CD14-positive monocyte (primary cell): ENCODE results near the gene MAGEF1. TPM values are rescaled to one million over a fixed set of nuclear protein-coding genes. Genes with fewer than 3 reads are reported as not detected.

Source experiments
- DNase-seq, 3 donors: peaks; one replicate each; pipeline ENCODE4 v3.0.0-alpha.2; 2011 to 2022
- H2AFZ ChIP-seq: 2 replicates; pipeline ENCODE4 v1.6.0; 2012; ENCODE audit warnings: mild to moderate bottlenecking, low read depth, low read length, inconsistent platforms; ENCODE audit not compliant: insufficient read depth, poor library complexity, severe bottlenecking
- H3K27ac ChIP-seq, 2 donors: 1 replicate in 1 of 2; 2 replicates in 1 of 2; pipeline ENCODE4 v1.5.1; 2012 to 2013; ENCODE audit warnings: low read length in 2 of 2, control low read depth in 1 of 2, inconsistent platforms in 1 of 2, low read depth in 1 of 2, mild to moderate bottlenecking in 1 of 2
- H3K27me3 ChIP-seq, 2 donors: one replicate each; pipeline versions ENCODE4 v1.6.0 to v1.6.1; 2011 to 2013; ENCODE audit warnings: low read length in 2 of 2; ENCODE audit not compliant: control insufficient read depth in 2 of 2, insufficient read depth in 2 of 2
- H3K36me3 ChIP-seq, 2 donors: replicated peaks in 1 of 2; 1 replicate in 1 of 2; 2 replicates in 1 of 2; pipeline versions ENCODE4 v1.5.1 to v1.6.1; 2012 to 2013; ENCODE audit warnings: low read length in 2 of 2, control low read depth in 1 of 2, inconsistent platforms in 1 of 2, mild to moderate bottlenecking in 1 of 2; ENCODE audit not compliant: insufficient read depth in 2 of 2, control insufficient read depth in 1 of 2
- H3K4me1 ChIP-seq, 2 donors: 1 replicate in 1 of 2; 2 replicates in 1 of 2; pipeline versions ENCODE4 v1.5.1 to v1.6.1; 2012 to 2013; ENCODE audit warnings: low read length in 2 of 2, control low read depth in 1 of 2, inconsistent platforms in 1 of 2, mild to moderate bottlenecking in 1 of 2, moderate library complexity in 1 of 2; ENCODE audit not compliant: insufficient read depth in 2 of 2, control insufficient read depth in 1 of 2
- H3K4me2 ChIP-seq: replicated peaks from 2 replicates; pipeline ENCODE3; 2012; ENCODE audit warnings: low read length, moderate library complexity, mild to moderate bottlenecking; ENCODE audit not compliant: poor library complexity, severe bottlenecking; ENCODE audit errors: extremely low read depth
- H3K4me3 ChIP-seq, 3 experiments: fragments of 200-600 bp in 1 of 3; sonication (generic) in 1 of 3; replicated peaks in 1 of 3; 1 replicate in 2 of 3; 2 replicates in 1 of 3; pipeline ENCODE4 v1.5.1; 2011 to 2013; ENCODE audit warnings: low read length in 3 of 3, mild to moderate bottlenecking in 3 of 3, control low read depth in 2 of 3, low read depth in 2 of 3, inconsistent platforms in 1 of 3, moderate library complexity in 1 of 3
- H3K79me2 ChIP-seq: 2 replicates; pipeline ENCODE4 v1.6.0; 2012; ENCODE audit warnings: mild to moderate bottlenecking, control low read depth, inconsistent platforms, low read length, moderate library complexity; ENCODE audit not compliant: insufficient read depth
- H3K9ac ChIP-seq: 2 replicates; pipeline ENCODE4 v1.6.0; 2017; ENCODE audit warnings: low read length, mild to moderate bottlenecking; ENCODE audit not compliant: insufficient read depth, poor library complexity, severe bottlenecking
- H3K9me3 ChIP-seq, 2 donors: replicated peaks in 1 of 2; 1 replicate in 1 of 2; 2 replicates in 1 of 2; pipeline versions ENCODE4 v1.5.1 to v1.6.1; 2012 to 2013; ENCODE audit warnings: low read length in 2 of 2, control low read depth in 1 of 2; ENCODE audit not compliant: control insufficient read depth in 1 of 2, insufficient read depth in 1 of 2
- H4K20me1 ChIP-seq: 2 replicates; pipeline ENCODE4 v1.6.0; 2012; ENCODE audit warnings: mild to moderate bottlenecking, low read length, control low read depth, moderate library complexity; ENCODE audit not compliant: insufficient read depth
- H3K27ac Mint-ChIP-seq, 7 donors: one replicate each; pipeline ENCODE4 v1.8.0; 2020; ENCODE audit warnings: mild to moderate bottlenecking in 7 of 7, mixed read lengths in 7 of 7, moderate library complexity in 6 of 7, inconsistent platforms in 2 of 7
- H3K27me3 Mint-ChIP-seq, 3 donors: one replicate each; pipeline ENCODE4 v1.8.0; 2021 to 2022; ENCODE audit warnings: low read depth in 3 of 3, mild to moderate bottlenecking in 3 of 3, mixed read lengths in 3 of 3, moderate library complexity in 3 of 3, inconsistent platforms in 1 of 3
- H3K36me3 Mint-ChIP-seq, 2 donors: one replicate each; pipeline ENCODE4 v1.8.0; 2020; ENCODE audit warnings: mixed read lengths in 2 of 2, inconsistent platforms in 1 of 2, mild to moderate bottlenecking in 1 of 2
- H3K4me1 Mint-ChIP-seq: one replicate; pipeline ENCODE4 v1.8.0; 2020; ENCODE audit warnings: mild to moderate bottlenecking, mixed read lengths
- H3K4me3 Mint-ChIP-seq, 2 donors: one replicate each; pipeline ENCODE4 v1.8.0; 2020; ENCODE audit warnings: mild to moderate bottlenecking in 2 of 2, mixed read lengths in 2 of 2, moderate library complexity in 1 of 2
- H3K9me3 Mint-ChIP-seq, 7 donors: one replicate each; pipeline ENCODE4 v1.8.0; 2020 to 2022; ENCODE audit warnings: mixed read lengths in 7 of 7, mild to moderate bottlenecking in 6 of 7, moderate library complexity in 6 of 7, inconsistent platforms in 2 of 7
- CTCF ChIP-seq: fragments of 200-600 bp; IDR thresholded peaks from one replicate; pipeline ENCODE4 v1.8.0; 2022; ENCODE audit warnings: antibody characterized with exemption, mild to moderate bottlenecking
- WGBS: methylation state at CpG from one replicate; pipeline ENCODE4 v1.1.5; 2013; ENCODE audit warnings: missing lambda C conversion rate; ENCODE audit not compliant: insufficient coverage; 5-methylcytosine and 5-hydroxymethylcytosine counted together
- intact Hi-C, 2 donors: fragments of 100-400 bp; cut with micrococcal nuclease; formaldehyde crosslinking; loops; one replicate each; pipeline versions ENCODE4 v1.15.0 to v1.15.1; 2023
- polyA plus RNA-seq, 3 donors: library from polyadenylated mRNA; depleted of rRNA in 1 of 3; unstranded in 2 of 3; stranded (reverse) in 1 of 3; fragments of 300-500 nt in 2 of 3; fragments of >200 nt in 1 of 3; fragmentation: Illumina TruSeq in 2 of 3; gene quantifications; 1 replicate in 2 of 3; 2 replicates in 1 of 3; pipeline ENCODE4 v1.2.3, GENCODE V29; 2012 to 2021

Gene MAGEF1
- polyA plus RNA-seq, 3 donors: 1.7 to 14.8 (median 12.2) TPM

- intact Hi-C loops: no loop called here
- no peaks in the 10 kb centered on the region for H3K9me3 ChIP-seq
- peaks cover 19% of the 10 kb centered on the region for H3K4me1 Mint-ChIP-seq
- no peaks in the 10 kb centered on the region for H3K9me3 Mint-ChIP-seq
- no peak overlapping the region for H3K4me3 ChIP-seq
- no peak overlapping the region for H2AFZ ChIP-seq
- no peak overlapping the region for H3K4me2 ChIP-seq
- no peaks in the 10 kb centered on the region for H3K36me3 ChIP-seq
- no peaks in the 10 kb centered on the region for H3K27me3 ChIP-seq
- H3K79me2 ChIP-seq: no peaks in the 10 kb centered on the region
- no peak for TF ChIP-seq CTCF
- DNase-seq: no peak
- H3K36me3 Mint-ChIP-seq: no peaks in the 10 kb centered on the region
- H3K4me3 Mint-ChIP-seq: no peak overlapping the region
- WGBS: 85% methylated on average over 7 of the region's 8 CpGs
- no peak overlapping the region for H3K27ac ChIP-seq
- H3K27me3 Mint-ChIP-seq: peaks cover 6 to 8% (median 7%) of the 10 kb centered on the region in 3 donors
- H4K20me1 ChIP-seq: no peaks in the 10 kb centered on the region
- H3K9ac ChIP-seq: no peak overlapping the region
- H3K27ac Mint-ChIP-seq: no peak overlapping the region
- H3K4me1 ChIP-seq: peaks cover 10 to 13% of the 10 kb centered on the region in 2 donors
These were observed 43.5 kb upstream of the MAGEF1 start for GRCh38 chr3:184755315-184755731.

- H3K27ac ChIP-seq: no peak overlapping the region
- H3K36me3 Mint-ChIP-seq: no peaks in the 10 kb centered on the region
- no peak overlapping the region for H3K4me3 ChIP-seq
- H2AFZ ChIP-seq: no peak overlapping the region
- H3K4me3 Mint-ChIP-seq: no peak overlapping the region
- no peak overlapping the region for H3K9ac ChIP-seq
- no peak overlapping the region for H3K4me2 ChIP-seq
- H3K27me3 Mint-ChIP-seq: peaks cover 5 to 10% (median 9%) of the 10 kb centered on the region in 3 donors
- no peaks in the 10 kb centered on the region for H3K36me3 ChIP-seq
- intact Hi-C loops: no loop called here
- H3K4me1 Mint-ChIP-seq: peaks cover 29% of the 10 kb centered on the region
- TF ChIP-seq CTCF: no peak
- no peak for DNase-seq
- H4K20me1 ChIP-seq: no peaks in the 10 kb centered on the region
- H3K79me2 ChIP-seq: no peaks in the 10 kb centered on the region
- peak overlapping the region in 1 of 7 donors; percentile 11 for H3K27ac Mint-ChIP-seq
- WGBS: 80% methylated on average over 4 of the region's 5 CpGs
- H3K4me1 ChIP-seq: peaks cover 24 to 31% of the 10 kb centered on the region in 2 donors
- no peaks in the 10 kb centered on the region for H3K27me3 ChIP-seq
- H3K9me3 ChIP-seq: no peaks in the 10 kb centered on the region
- no peaks in the 10 kb centered on the region for H3K9me3 Mint-ChIP-seq
These were observed 40.5 kb upstream of the MAGEF1 start for GRCh38 chr3:184752361-184752760.
